HepG2 (cell line): Measurements from ENCODE around the gene ZNF606. TPM values are rescaled to one million over a fixed set of nuclear protein-coding genes. Genes with fewer than 3 reads are reported as not detected.

Source experiments
- polyA plus RNA-seq, 8 experiments: library from polyadenylated mRNA; depleted of rRNA in 3 of 8; stranded (reverse) in 7 of 8; unstranded in 1 of 8; fragments of >200 nt; fragmentation: Illumina TruSeq in 4 of 8; extraction: Trizol in 4 of 8; gene quantifications; 2 replicates each; pipeline versions ENCODE4 v1.2.1 to v1.2.3, GENCODE V29; 2011 to 2016; ENCODE audit warnings: low read depth in 4 of 8, missing spikeins in 1 of 8, mixed read lengths in 1 of 8; ENCODE audit not compliant: insufficient read depth in 1 of 8
- total RNA-seq, 5 experiments: library from RNA; depleted of rRNA; stranded (reverse); fragments of >200 nt; fragmentation: Illumina TruSeq; extraction: Trizol; gene quantifications; 2 replicates each; pipeline ENCODE4 v1.2.3, GENCODE V29; 2016; ENCODE audit warnings: low read depth in 1 of 5

Gene ZNF606
- total and polyA plus RNA-seq, 2 of the 13 experiments (the other 11 are each of a cell fraction or from before 2014, with no cell fraction given): 4.2 to 14.8 TPM

Other genes starting within 250 kb of the ZNF606 start
- 2.1 and 3.4 TPM in 2 replicates for gene ZNF586, start 233.1 kb downstream of the ZNF606 start, total RNA-seq (2016; rRNA removed; fragmentation: Illumina TruSeq; extraction: Trizol)
- gene ZNF586, start 233.1 kb downstream of the ZNF606 start, polyA plus RNA-seq (2011; rRNA removed): 0.50 and 0.89 TPM in 2 replicates
- 16.3 and 16.6 TPM in 2 replicates for gene ZNF552, start 187.9 kb downstream of the ZNF606 start, total RNA-seq (2016; rRNA removed; fragmentation: Illumina TruSeq; extraction: Trizol)
- 8.1 and 11.7 TPM in 2 replicates for gene ZNF552, start 187.9 kb downstream of the ZNF606 start, polyA plus RNA-seq (2011; rRNA removed)
- gene ZNF587B, start 172.5 kb downstream of the ZNF606 start, total RNA-seq (2016; rRNA removed; fragmentation: Illumina TruSeq; extraction: Trizol): 29.9 and 33.6 TPM in 2 replicates
- 4.3 and 5.2 TPM in 2 replicates for gene ZNF587B, start 172.5 kb downstream of the ZNF606 start, polyA plus RNA-seq (2011; rRNA removed)
- 17.5 and 22.9 TPM in 2 replicates for gene ZNF587, start 153.0 kb downstream of the ZNF606 start, total RNA-seq (2016; rRNA removed; fragmentation: Illumina TruSeq; extraction: Trizol)
- 8.7 and 12.6 TPM in 2 replicates for gene ZNF587, start 153.0 kb downstream of the ZNF606 start, polyA plus RNA-seq (2011; rRNA removed)
- 2.3 and 3.4 TPM in 2 replicates for gene ZNF814, start 113.8 kb downstream of the ZNF606 start, total RNA-seq (2016; rRNA removed; fragmentation: Illumina TruSeq; extraction: Trizol)
- 2.1 and 2.5 TPM in 2 replicates for gene ZNF814, start 113.8 kb downstream of the ZNF606 start, polyA plus RNA-seq (2011; rRNA removed)
- gene ZNF417, start 86.2 kb downstream of the ZNF606 start, total RNA-seq (2016; rRNA removed; fragmentation: Illumina TruSeq; extraction: Trizol): 13.7 and 14.1 TPM in 2 replicates
- gene ZNF417, start 86.2 kb downstream of the ZNF606 start, polyA plus RNA-seq (2011; rRNA removed): 2.9 and 3.2 TPM in 2 replicates
- 0.27 TPM in 1 of 2 replicates, not detected in the other for gene ZNF418, start 67.4 kb downstream of the ZNF606 start, total RNA-seq (2016; rRNA removed; fragmentation: Illumina TruSeq; extraction: Trizol)
- 0.03 and 0.07 TPM in 2 replicates for gene ZNF418, start 67.4 kb downstream of the ZNF606 start, polyA plus RNA-seq (2011; rRNA removed)
- 6.0 and 6.7 TPM in 2 replicates for gene ZNF256, start 55.1 kb downstream of the ZNF606 start, total RNA-seq (2016; rRNA removed; fragmentation: Illumina TruSeq; extraction: Trizol)
- gene ZNF256, start 55.1 kb downstream of the ZNF606 start, polyA plus RNA-seq (2011; rRNA removed): 3.1 and 3.8 TPM in 2 replicates
- 0.22 and 0.38 TPM in 2 replicates for gene C19orf18, start 28.3 kb downstream of the ZNF606 start, total RNA-seq (2016; rRNA removed; fragmentation: Illumina TruSeq; extraction: Trizol)
- gene C19orf18, start 28.3 kb downstream of the ZNF606 start, polyA plus RNA-seq (2011; rRNA removed): 0.55 and 0.56 TPM in 2 replicates
- gene ZSCAN1, start 31.2 kb upstream of the ZNF606 start, total RNA-seq (2016; rRNA removed; fragmentation: Illumina TruSeq; extraction: Trizol): not detected in 2 replicates
- gene ZSCAN1, start 31.2 kb upstream of the ZNF606 start, polyA plus RNA-seq (2011; rRNA removed): not detected in 2 replicates
- not detected in 2 replicates for gene ZNF135, start 56.5 kb upstream of the ZNF606 start, total RNA-seq (2016; rRNA removed; fragmentation: Illumina TruSeq; extraction: Trizol)
- gene ZNF135, start 56.5 kb upstream of the ZNF606 start, polyA plus RNA-seq (2011; rRNA removed): not detected in 2 replicates
- not detected in 2 replicates for gene ZSCAN18, start 95.4 kb upstream of the ZNF606 start, total RNA-seq (2016; rRNA removed; fragmentation: Illumina TruSeq; extraction: Trizol)
- gene ZSCAN18, start 95.4 kb upstream of the ZNF606 start, polyA plus RNA-seq (2011; rRNA removed): 0.10 TPM in 1 of 2 replicates, not detected in the other
- gene ZNF329, start 148.0 kb upstream of the ZNF606 start, total RNA-seq (2016; rRNA removed; fragmentation: Illumina TruSeq; extraction: Trizol): 9.6 and 11.4 TPM in 2 replicates
- 3.8 and 4.6 TPM in 2 replicates for gene ZNF329, start 148.0 kb upstream of the ZNF606 start, polyA plus RNA-seq (2011; rRNA removed)
- 17.0 and 23.0 TPM in 2 replicates for gene ZNF274, start 180.2 kb upstream of the ZNF606 start, total RNA-seq (2016; rRNA removed; fragmentation: Illumina TruSeq; extraction: Trizol)
- 16.1 and 21.0 TPM in 2 replicates for gene ZNF274, start 180.2 kb upstream of the ZNF606 start, polyA plus RNA-seq (2011; rRNA removed)
- gene ZNF544, start 226.1 kb upstream of the ZNF606 start, total RNA-seq (2016; rRNA removed; fragmentation: Illumina TruSeq; extraction: Trizol): 15.6 and 17.0 TPM in 2 replicates
- gene ZNF544, start 226.1 kb upstream of the ZNF606 start, polyA plus RNA-seq (2011; rRNA removed): 13.1 and 14.7 TPM in 2 replicates